ENCODE results near the gene ZC4H2. TPM values are rescaled to one million over a fixed set of nuclear protein-coding genes. Genes with fewer than 3 reads are reported as not detected.
"Not testable (repeated sequence)": the region's sequence is repeated elsewhere in the genome, so short reads cannot be mapped to it uniquely, and the experiment has no call there.

Gene ZC4H2
- 4.8 TPM for total RNA-seq
- long read RNA-seq, partial matches to known transcripts, result 1 of 2 reads
- long read RNA-seq, other reads (novel, unspliced or antisense), result 1 of 2 reads

- peak; percentile 86 for DNase-seq (ENCODE audit: low spot score)
- intact Hi-C loops (cut with DNase I), result no loop called here
These were observed at the start of gene ZC4H2 for GRCh38 chrX:64975989-64976672. Gene ZC4H2, minus strand, starts transcription at chrX:64976450. Its CDS starts 73 bp downstream, at chrX:64976377.

- intact Hi-C loops (cut with DNase I), result no loop called here
- DNase-seq (ENCODE audit: low spot score), result no peak
These were observed 41.2 kb upstream of the ZC4H2 start for GRCh38 chrX:65017451-65017850.

- intact Hi-C loops (cut with DNase I), result no loop called here
- no peak for DNase-seq (ENCODE audit: low spot score)
These were observed 38.0 kb upstream of the ZC4H2 start for GRCh38 chrX:65014230-65014629.

- DNase-seq (ENCODE audit: low spot score), result no peak
- intact Hi-C loops (cut with DNase I), result no loop called here
These were observed 33.2 kb upstream of the ZC4H2 start for GRCh38 chrX:65009459-65009858.

GRCh38 chrX:65002208-65002607 lies 26.0 kb upstream of the ZC4H2 start:
- intact Hi-C loops (cut with DNase I); DNase-seq (ENCODE audit: low spot score): not testable (repeated sequence)

- no peak for DNase-seq (ENCODE audit: low spot score)
- intact Hi-C loops (cut with DNase I), result no loop called here
These were observed 20.6 kb upstream of the ZC4H2 start for GRCh38 chrX:64996805-64997204.

- intact Hi-C loops (cut with DNase I), result no loop called here
- DNase-seq (ENCODE audit: low spot score), result no peak
These were observed 18.0 kb upstream of the ZC4H2 start for GRCh38 chrX:64994131-64994798.

- DNase-seq (ENCODE audit: low spot score), result no peak
These were observed 1.6 kb upstream of the ZC4H2 start for GRCh38 chrX:64977830-64978229.

GRCh38 chrX:64977051-64977450 lies 801 bp upstream of the ZC4H2 start:
- no peak for DNase-seq (ENCODE audit: low spot score)
- intact Hi-C loops (cut with DNase I), result no loop called here

More at GRCh38 chrX:64977830-64978229, 1.6 kb upstream of the ZC4H2 start:
- intact Hi-C loops (cut with DNase I), result no loop called here

GRCh38 chrX:64976673-64977040 lies 407 bp upstream of the ZC4H2 start:
- intact Hi-C loops (cut with DNase I), result no loop called here
- DNase-seq (ENCODE audit: low spot score), result no peak

GRCh38 chrX:64975491-64975890 lies 759 bp downstream of the ZC4H2 start:
- peak; percentile 76 for DNase-seq (ENCODE audit: low spot score)
- intact Hi-C loops (cut with DNase I), result no loop called here

- intact Hi-C loops (cut with DNase I), result no loop called here
- no peak for DNase-seq (ENCODE audit: low spot score)
These were observed 50.8 kb downstream of the ZC4H2 start for GRCh38 chrX:64925480-64925879.

GRCh38 chrX:64908121-64908520 lies 68.1 kb downstream of the ZC4H2 start:
- no peak for DNase-seq (ENCODE audit: low spot score)
- intact Hi-C loops (cut with DNase I), result no loop called here

- intact Hi-C loops (cut with DNase I), result loop anchor here (10.0 kb wide), 1 partner anchor 630 kb away; no protein-coding TSS in a partner anchor
- no peak for DNase-seq (ENCODE audit: low spot score)
These were observed 81.7 kb downstream of the ZC4H2 start for GRCh38 chrX:64894454-64895038.

- intact Hi-C loops (cut with DNase I), result no loop called here
- DNase-seq (ENCODE audit: low spot score), result no peak
These were observed 90.4 kb downstream of the ZC4H2 start for GRCh38 chrX:64885850-64886249.

- intact Hi-C loops (cut with DNase I); DNase-seq (ENCODE audit: low spot score): not testable (repeated sequence)
These were observed 97.5 kb downstream of the ZC4H2 start for GRCh38 chrX:64878709-64879108.

GRCh38 chrX:64867217-64867616 lies 109.0 kb downstream of the ZC4H2 start:
- DNase-seq (ENCODE audit: low spot score), result no peak

More at GRCh38 chrX:64867217-64867616, 109.0 kb downstream of the ZC4H2 start:
- intact Hi-C loops (cut with DNase I), result no loop called here

Measured in cardiac septum (tissue), 1 donor.